WTC11 (cell line): ENCODE data around the gene TRIM42.

ENCODE experiments used
- TF ChIP-seq, protein P1 (sequence below): sonication (generic); formaldehyde crosslinking; IDR thresholded peaks from 2 replicates; pipeline ENCODE4 v1.8.1; 2023; ENCODE audit warnings: mild to moderate bottlenecking, missing genetic modification reagents, borderline replicate concordance
- TF ChIP-seq, protein P2 (sequence below): fragments of 200-600 bp; IDR thresholded peaks from 2 replicates; pipeline ENCODE4 v1.8.0; 2022; ENCODE audit warnings: antibody characterized with exemption

DNA sequence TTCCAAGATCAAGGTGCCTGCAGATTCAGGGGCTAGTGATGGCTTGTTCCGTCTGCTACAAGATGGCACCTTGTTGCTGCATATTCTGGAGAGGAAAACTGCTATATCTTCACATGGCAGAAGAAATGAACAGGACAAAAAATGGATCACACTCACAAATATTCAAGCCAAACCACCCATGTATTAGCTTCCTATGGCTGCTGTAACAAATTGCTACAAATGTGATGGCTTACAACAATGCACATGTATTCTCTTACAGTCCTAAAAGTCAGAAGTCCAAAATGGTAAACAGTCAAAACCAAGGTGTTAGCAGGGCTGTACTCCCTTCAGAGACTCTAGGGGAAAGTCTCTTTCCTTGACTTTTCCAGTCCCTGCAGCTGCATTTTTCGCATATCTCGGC is 55.8 kb downstream of the TRIM42 start:
- TF ChIP-seq, protein P1, sequence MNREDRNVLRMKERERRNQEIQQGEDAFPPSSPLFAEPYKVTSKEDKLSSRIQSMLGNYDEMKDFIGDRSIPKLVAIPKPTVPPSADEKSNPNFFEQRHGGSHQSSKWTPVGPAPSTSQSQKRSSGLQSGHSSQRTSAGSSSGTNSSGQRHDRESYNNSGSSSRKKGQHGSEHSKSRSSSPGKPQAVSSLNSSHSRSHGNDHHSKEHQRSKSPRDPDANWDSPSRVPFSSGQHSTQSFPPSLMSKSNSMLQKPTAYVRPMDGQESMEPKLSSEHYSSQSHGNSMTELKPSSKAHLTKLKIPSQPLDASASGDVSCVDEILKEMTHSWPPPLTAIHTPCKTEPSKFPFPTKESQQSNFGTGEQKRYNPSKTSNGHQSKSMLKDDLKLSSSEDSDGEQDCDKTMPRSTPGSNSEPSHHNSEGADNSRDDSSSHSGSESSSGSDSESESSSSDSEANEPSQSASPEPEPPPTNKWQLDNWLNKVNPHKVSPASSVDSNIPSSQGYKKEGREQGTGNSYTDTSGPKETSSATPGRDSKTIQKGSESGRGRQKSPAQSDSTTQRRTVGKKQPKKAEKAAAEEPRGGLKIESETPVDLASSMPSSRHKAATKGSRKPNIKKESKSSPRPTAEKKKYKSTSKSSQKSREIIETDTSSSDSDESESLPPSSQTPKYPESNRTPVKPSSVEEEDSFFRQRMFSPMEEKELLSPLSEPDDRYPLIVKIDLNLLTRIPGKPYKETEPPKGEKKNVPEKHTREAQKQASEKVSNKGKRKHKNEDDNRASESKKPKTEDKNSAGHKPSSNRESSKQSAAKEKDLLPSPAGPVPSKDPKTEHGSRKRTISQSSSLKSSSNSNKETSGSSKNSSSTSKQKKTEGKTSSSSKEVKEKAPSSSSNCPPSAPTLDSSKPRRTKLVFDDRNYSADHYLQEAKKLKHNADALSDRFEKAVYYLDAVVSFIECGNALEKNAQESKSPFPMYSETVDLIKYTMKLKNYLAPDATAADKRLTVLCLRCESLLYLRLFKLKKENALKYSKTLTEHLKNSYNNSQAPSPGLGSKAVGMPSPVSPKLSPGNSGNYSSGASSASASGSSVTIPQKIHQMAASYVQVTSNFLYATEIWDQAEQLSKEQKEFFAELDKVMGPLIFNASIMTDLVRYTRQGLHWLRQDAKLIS, result no peak
- TF ChIP-seq, protein P2, sequence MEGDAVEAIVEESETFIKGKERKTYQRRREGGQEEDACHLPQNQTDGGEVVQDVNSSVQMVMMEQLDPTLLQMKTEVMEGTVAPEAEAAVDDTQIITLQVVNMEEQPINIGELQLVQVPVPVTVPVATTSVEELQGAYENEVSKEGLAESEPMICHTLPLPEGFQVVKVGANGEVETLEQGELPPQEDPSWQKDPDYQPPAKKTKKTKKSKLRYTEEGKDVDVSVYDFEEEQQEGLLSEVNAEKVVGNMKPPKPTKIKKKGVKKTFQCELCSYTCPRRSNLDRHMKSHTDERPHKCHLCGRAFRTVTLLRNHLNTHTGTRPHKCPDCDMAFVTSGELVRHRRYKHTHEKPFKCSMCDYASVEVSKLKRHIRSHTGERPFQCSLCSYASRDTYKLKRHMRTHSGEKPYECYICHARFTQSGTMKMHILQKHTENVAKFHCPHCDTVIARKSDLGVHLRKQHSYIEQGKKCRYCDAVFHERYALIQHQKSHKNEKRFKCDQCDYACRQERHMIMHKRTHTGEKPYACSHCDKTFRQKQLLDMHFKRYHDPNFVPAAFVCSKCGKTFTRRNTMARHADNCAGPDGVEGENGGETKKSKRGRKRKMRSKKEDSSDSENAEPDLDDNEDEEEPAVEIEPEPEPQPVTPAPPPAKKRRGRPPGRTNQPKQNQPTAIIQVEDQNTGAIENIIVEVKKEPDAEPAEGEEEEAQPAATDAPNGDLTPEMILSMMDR, result no peak
